OCI-LY1 (cell line): ENCODE measurements around the gene LDLRAD4.

Experiments
- H2AFZ ChIP-seq: fragments of 200-600 bp; sonication (generic), shearing (Covaris generic); 2 replicates; pipeline ENCODE4 v1.6.0; 2014; ENCODE audit warnings: antibody characterized with exemption, mild to moderate bottlenecking, low read length
- H3F3A ChIP-seq: fragments of 200-600 bp; sonication (generic), shearing (Covaris generic); 2 replicates; pipeline ENCODE4 v1.6.0; 2014; ENCODE audit warnings: mild to moderate bottlenecking, antibody characterized with exemption, low read length, moderate library complexity; ENCODE audit not compliant: insufficient read depth
- H3K27ac ChIP-seq: fragments of 200-600 bp; sonication (generic); 2 replicates; pipeline ENCODE4 v1.5.1; 2014; ENCODE audit warnings: low read length, mixed run types, mild to moderate bottlenecking, low read depth; ENCODE audit not compliant: poor library complexity, severe bottlenecking
- H3K27me3 ChIP-seq: fragments of 200-600 bp; sonication (generic); 2 replicates; pipeline ENCODE4 v1.6.0; 2014; ENCODE audit warnings: antibody characterized with exemption, mild to moderate bottlenecking, low read length, moderate library complexity; ENCODE audit not compliant: insufficient read depth
- H3K36me3 ChIP-seq: fragments of 200-600 bp; sonication (generic); 2 replicates; pipeline ENCODE4 v1.6.1; 2014; ENCODE audit warnings: mild to moderate bottlenecking, antibody characterized with exemption, low read length, moderate library complexity, mixed read lengths; ENCODE audit not compliant: insufficient read depth
- H3K4me1 ChIP-seq: fragments of 200-600 bp; sonication (generic); 2 replicates; pipeline ENCODE4 v1.5.1; 2014; ENCODE audit warnings: mild to moderate bottlenecking, low read length, moderate library complexity; ENCODE audit not compliant: insufficient read depth, severe bottlenecking
- H3K4me2 ChIP-seq: fragments of 200-600 bp; sonication (generic), shearing (Covaris generic); 2 replicates; pipeline ENCODE4 v1.6.1; 2014; ENCODE audit warnings: low read length
- H3K4me3 ChIP-seq: fragments of 200-600 bp; sonication (generic); 2 replicates; pipeline ENCODE4 v1.5.1; 2014; ENCODE audit warnings: low read length, low read depth, mild to moderate bottlenecking, mixed read lengths; ENCODE audit not compliant: poor library complexity, severe bottlenecking
- H3K79me2 ChIP-seq: fragments of 200-600 bp; shearing (Covaris generic); 2 replicates; pipeline ENCODE4 v1.6.1; 2016; ENCODE audit warnings: mixed run types, low read length, mixed read lengths; ENCODE audit not compliant: insufficient read depth
- H3K9ac ChIP-seq: fragments of 200-600 bp; sonication (generic), shearing (Covaris generic); 2 replicates; pipeline ENCODE4 v1.6.1; 2014; ENCODE audit warnings: mild to moderate bottlenecking, low read length, mixed read lengths
- H3K9me2 ChIP-seq: fragments of 200-600 bp; sonication (generic), shearing (Covaris generic); 2 replicates; pipeline ENCODE4 v1.6.1; 2014; ENCODE audit warnings: low read depth, mild to moderate bottlenecking, low read length, mixed read lengths
- H3K9me3 ChIP-seq: fragments of 200-600 bp; shearing (Covaris generic); 2 replicates; pipeline ENCODE4 v1.6.1; 2014; ENCODE audit warnings: low read length, mixed read lengths
- H4K20me1 ChIP-seq: fragments of 200-600 bp; sonication (generic), shearing (Covaris generic); 2 replicates; pipeline ENCODE4 v1.6.0; 2016; ENCODE audit warnings: mild to moderate bottlenecking, low read length; ENCODE audit not compliant: insufficient read depth
- EZH2 ChIP-seq: fragments of 200-600 bp; sonication (generic), shearing (Covaris generic); IDR thresholded peaks from 2 replicates; pipeline ENCODE4 v1.8.0; 2017; ENCODE audit warnings: borderline replicate concordance, mixed run types, mild to moderate bottlenecking, antibody characterized with exemption, low read length, moderate library complexity, mixed read lengths
- TF ChIP-seq, protein P1 (sequence below): fragments of 200-600 bp; sonication (generic), shearing (Covaris generic); IDR thresholded peaks from 2 replicates; pipeline ENCODE4 v1.5.1; 2017; ENCODE audit warnings: mild to moderate bottlenecking, antibody characterized with exemption, low read length, moderate library complexity, mixed read lengths

The LDLRAD4 gene

GRCh38 chr18:13175754-13176210, 42.8 kb upstream of the LDLRAD4 start:
- peaks cover 4% of the 10 kb centered on the region for H3K4me1 ChIP-seq
- H3F3A ChIP-seq: no peaks in the 10 kb centered on the region
- no peaks in the 10 kb centered on the region for H3K9me2 ChIP-seq
- H3K9ac ChIP-seq: no peak overlapping the region
- H3K27ac ChIP-seq: no peak overlapping the region
- H3K4me2 ChIP-seq: no peak overlapping the region
- H3K27me3 ChIP-seq: no peaks in the 10 kb centered on the region; the same call in 1 of the 2 replicates
- no peaks in the 10 kb centered on the region for H4K20me1 ChIP-seq
- H3K36me3 ChIP-seq: no peaks in the 10 kb centered on the region
- TF ChIP-seq, protein P1, sequence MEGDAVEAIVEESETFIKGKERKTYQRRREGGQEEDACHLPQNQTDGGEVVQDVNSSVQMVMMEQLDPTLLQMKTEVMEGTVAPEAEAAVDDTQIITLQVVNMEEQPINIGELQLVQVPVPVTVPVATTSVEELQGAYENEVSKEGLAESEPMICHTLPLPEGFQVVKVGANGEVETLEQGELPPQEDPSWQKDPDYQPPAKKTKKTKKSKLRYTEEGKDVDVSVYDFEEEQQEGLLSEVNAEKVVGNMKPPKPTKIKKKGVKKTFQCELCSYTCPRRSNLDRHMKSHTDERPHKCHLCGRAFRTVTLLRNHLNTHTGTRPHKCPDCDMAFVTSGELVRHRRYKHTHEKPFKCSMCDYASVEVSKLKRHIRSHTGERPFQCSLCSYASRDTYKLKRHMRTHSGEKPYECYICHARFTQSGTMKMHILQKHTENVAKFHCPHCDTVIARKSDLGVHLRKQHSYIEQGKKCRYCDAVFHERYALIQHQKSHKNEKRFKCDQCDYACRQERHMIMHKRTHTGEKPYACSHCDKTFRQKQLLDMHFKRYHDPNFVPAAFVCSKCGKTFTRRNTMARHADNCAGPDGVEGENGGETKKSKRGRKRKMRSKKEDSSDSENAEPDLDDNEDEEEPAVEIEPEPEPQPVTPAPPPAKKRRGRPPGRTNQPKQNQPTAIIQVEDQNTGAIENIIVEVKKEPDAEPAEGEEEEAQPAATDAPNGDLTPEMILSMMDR: no peak
- TF ChIP-seq EZH2: no peak
- H3K4me3 ChIP-seq: no peak overlapping the region
- H2AFZ ChIP-seq: no peak overlapping the region
- H3K79me2 ChIP-seq: no peaks in the 10 kb centered on the region
- no peaks in the 10 kb centered on the region for H3K9me3 ChIP-seq

GRCh38 chr18:13176847-13177246, 41.7 kb upstream of the LDLRAD4 start:
- TF ChIP-seq EZH2: no peak
- TF ChIP-seq, protein P1: no peak
- Histone ChIP-seq H3K27ac (no peak overlapping the region), H3K4me3 (no peak overlapping the region), H3F3A (no peaks in the 10 kb centered on the region), H3K27me3 (no peaks in the 10 kb centered on the region; the same call in 1 of the 2 replicates), H3K9ac (no peak overlapping the region), H3K9me2 (no peaks in the 10 kb centered on the region), H3K4me1 (peaks cover 4% of the 10 kb centered on the region), H3K79me2 (no peaks in the 10 kb centered on the region), H2AFZ (no peak overlapping the region), H3K9me3 (no peaks in the 10 kb centered on the region), H4K20me1 (no peaks in the 10 kb centered on the region), H3K4me2 (peak overlapping the region; percentile 51), H3K36me3 (no peaks in the 10 kb centered on the region)

- no peaks in the 10 kb centered on the region; the same call in 1 of the 2 replicates for H3K27me3 ChIP-seq
- H3K4me2 ChIP-seq: no peak overlapping the region
- H3F3A ChIP-seq: no peaks in the 10 kb centered on the region
- no peaks in the 10 kb centered on the region for H4K20me1 ChIP-seq
- TF ChIP-seq EZH2: no peak
- TF ChIP-seq, protein P1: no peak
- H3K9ac ChIP-seq: no peak overlapping the region
- no peaks in the 10 kb centered on the region for H3K9me3 ChIP-seq
- H2AFZ ChIP-seq: no peak overlapping the region
- H3K27ac ChIP-seq: no peak overlapping the region
- no peaks in the 10 kb centered on the region for H3K79me2 ChIP-seq
- H3K4me1 ChIP-seq: peaks cover 4% of the 10 kb centered on the region
- H3K4me3 ChIP-seq: no peak overlapping the region
- H3K36me3 ChIP-seq: no peaks in the 10 kb centered on the region
- no peaks in the 10 kb centered on the region for H3K9me2 ChIP-seq
These were observed 40.4 kb upstream of the LDLRAD4 start for GRCh38 chr18:13178197-13178596.
